Measurements from ENCODE around the gene CLIC1.

Gene CLIC1

DNA sequence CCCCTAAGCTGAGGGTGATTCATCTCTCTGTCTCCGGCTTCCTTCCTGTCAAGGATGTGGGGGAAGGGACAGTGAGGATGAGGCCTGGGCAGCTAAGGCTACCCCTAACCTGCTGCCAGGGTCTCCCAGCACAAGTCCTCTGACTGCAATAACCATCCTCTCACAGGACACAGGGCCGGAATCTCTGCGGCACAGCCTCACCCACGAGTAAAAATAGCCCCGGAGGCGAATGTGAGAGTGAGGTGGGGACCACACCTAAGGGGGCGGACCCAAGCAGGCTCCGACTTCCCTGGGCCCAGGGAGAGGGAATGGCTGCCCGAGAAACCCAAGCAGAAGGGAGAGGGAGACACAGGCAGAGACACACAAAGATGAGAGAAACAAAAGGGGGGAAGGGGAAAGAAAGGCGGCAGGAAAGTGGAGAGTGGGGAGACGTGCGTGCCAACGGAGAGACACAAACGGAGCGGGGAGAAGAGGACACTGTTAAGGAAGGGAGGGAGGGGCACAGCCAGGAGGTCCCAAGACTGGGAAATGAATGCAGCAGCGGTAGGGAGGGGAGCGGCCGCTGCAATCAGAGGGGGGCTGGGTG, 1.4 kb downstream of the CLIC1 start:
- Histone ChIP-seq H3K4me3 (ENCODE audit: low read length) (peak overlapping the region; percentile 89), H3K4me1 (ENCODE audit: control insufficient read depth, insufficient read depth, low read length) (peaks cover 50% of the 10 kb centered on the region), H3K36me3 (ENCODE audit: control insufficient read depth, insufficient read depth, low read length, severe bottlenecking) (peaks cover 35% of the 10 kb centered on the region), H3K9me3 (ENCODE audit: control insufficient read depth, low read length) (no peaks in the 10 kb centered on the region), H3K9ac (ENCODE audit: low read length) (peak overlapping the region; percentile 91), H3K27me3 (replicated peaks; ENCODE audit: control insufficient read depth, insufficient read depth, low read length) (no peaks in the 10 kb centered on the region)
- peak; percentile 67 for DNase-seq (ENCODE audit: low read depth)

DNA sequence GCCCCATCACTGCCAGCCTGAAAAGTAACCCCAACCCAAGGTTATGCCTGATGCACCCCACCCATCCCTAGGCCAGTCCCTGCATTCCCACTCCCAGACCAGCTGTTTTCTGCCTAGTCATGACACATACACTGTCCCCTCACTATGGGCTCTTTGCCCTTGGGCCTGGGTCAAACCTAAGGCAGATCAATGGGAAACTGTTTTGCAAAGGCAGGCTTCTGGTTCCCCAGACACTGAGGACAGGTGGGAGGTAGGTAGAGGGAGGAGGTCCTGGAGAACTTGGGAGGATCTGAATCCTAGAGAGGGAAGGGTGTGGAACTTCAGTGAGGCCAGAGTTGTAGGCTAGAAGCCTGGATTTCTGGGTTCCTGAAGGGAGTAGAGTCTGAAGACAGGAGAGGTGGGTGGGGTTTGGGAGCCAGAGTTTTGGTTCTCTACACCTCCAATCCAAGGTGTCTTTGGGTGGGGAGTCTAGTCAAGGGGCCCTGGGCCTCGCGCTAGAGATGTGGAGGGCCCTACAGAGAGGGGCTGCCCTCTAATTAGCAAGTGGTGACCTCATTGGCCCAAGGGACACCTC, 2.0 kb downstream of the CLIC1 start:
- Histone ChIP-seq H3K4me1 (ENCODE audit: control insufficient read depth, insufficient read depth, low read length) (peaks cover 49% of the 10 kb centered on the region), H3K9me3 (ENCODE audit: control insufficient read depth, low read length) (no peaks in the 10 kb centered on the region), H3K4me3 (ENCODE audit: low read length) (peak overlapping the region; percentile 89), H3K9ac (ENCODE audit: low read length) (peak overlapping the region; percentile 91), H3K27me3 (replicated peaks; ENCODE audit: control insufficient read depth, insufficient read depth, low read length) (no peaks in the 10 kb centered on the region), H3K36me3 (ENCODE audit: control insufficient read depth, insufficient read depth, low read length, severe bottlenecking) (peaks cover 35% of the 10 kb centered on the region)
- DNase-seq (ENCODE audit: low read depth) = no peak

DNA sequence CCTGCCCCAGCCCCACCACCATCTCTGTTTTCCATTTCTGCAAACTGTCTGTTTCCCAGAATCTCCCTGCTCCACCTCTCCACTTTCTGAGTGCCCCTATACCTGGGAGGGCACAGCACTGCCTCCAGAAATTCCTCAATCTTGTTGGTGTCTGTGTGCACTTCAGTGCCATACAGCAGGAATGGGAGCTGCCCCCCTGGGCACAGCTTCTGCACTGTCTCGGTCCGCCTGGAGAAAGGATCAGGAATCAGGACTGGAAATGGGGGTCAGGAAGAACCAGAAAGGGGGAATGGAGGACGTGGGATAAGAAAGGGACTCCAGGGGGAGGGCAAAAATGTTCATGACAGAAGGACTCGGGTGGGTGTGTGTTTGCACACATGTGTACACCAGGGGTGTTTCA, 2.6 kb downstream of the CLIC1 start:
- DNase-seq (ENCODE audit: low read depth) = no peak
- Histone ChIP-seq H3K27me3 (replicated peaks; ENCODE audit: control insufficient read depth, insufficient read depth, low read length) (no peaks in the 10 kb centered on the region), H3K4me1 (ENCODE audit: control insufficient read depth, insufficient read depth, low read length) (peaks cover 48% of the 10 kb centered on the region), H3K4me3 (ENCODE audit: low read length) (peak overlapping the region; percentile 89), H3K9me3 (ENCODE audit: control insufficient read depth, low read length) (no peaks in the 10 kb centered on the region), H3K36me3 (ENCODE audit: control insufficient read depth, insufficient read depth, low read length, severe bottlenecking) (peaks cover 35% of the 10 kb centered on the region), H3K9ac (ENCODE audit: low read length) (peak overlapping the region; percentile 91)

DNA sequence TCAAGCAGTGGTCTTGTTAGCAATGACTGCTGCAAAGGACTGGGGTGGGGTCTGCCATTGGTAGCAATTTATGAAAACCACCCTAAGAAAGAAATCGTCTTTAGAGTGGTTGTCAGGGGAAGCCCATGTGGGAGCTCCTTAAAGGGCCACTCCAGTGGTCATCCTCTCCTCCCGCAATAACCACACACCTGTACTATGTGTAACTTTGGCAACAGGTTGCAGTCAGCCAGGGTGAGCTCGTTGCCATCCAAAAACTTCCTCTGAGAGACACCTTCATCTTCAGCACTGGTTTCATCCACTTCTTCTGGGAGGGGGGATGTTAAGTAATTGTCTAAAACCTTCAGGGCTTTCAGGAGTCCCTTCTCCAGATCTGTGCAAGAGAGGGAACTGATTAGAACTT, 4.3 kb downstream of the CLIC1 start:
- H3K4me1 ChIP-seq (ENCODE audit: control insufficient read depth, insufficient read depth, low read length) = peaks cover 46% of the 10 kb centered on the region
- H3K36me3 ChIP-seq (ENCODE audit: control insufficient read depth, insufficient read depth, low read length, severe bottlenecking) = peaks cover 39% of the 10 kb centered on the region
- H3K4me3 ChIP-seq (ENCODE audit: low read length) = no peak overlapping the region
- no peaks in the 10 kb centered on the region for H3K9me3 ChIP-seq (ENCODE audit: control insufficient read depth, low read length)
- H3K9ac ChIP-seq (ENCODE audit: low read length) = no peak overlapping the region
- H3K27me3 ChIP-seq (replicated peaks; ENCODE audit: control insufficient read depth, insufficient read depth, low read length) = no peaks in the 10 kb centered on the region
- no peak for DNase-seq (ENCODE audit: low read depth)

DNA sequence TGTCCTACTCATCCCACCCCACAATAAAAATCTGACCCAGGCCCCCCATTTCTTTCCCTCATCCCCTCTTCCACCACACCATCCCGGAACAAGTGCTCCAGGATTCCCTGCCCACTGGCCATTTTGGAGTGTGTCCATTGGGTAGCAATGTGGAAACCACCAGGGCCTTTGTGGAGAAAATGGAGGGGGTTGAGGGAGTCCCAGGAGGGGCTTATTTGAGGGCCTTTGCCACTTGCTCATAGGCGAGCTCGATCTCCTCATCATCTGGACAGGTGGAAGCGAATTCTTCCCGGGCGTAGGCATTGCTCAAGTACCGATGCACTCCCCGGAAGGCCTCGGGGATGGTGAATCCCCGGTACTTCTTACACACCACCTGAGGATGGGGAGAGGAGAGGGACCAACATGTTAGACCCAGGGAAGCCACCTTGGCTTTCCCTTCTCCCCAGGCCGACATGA, 5.7 kb downstream of the CLIC1 start:
- Histone ChIP-seq H3K4me1 (ENCODE audit: control insufficient read depth, insufficient read depth, low read length) (peaks cover 41% of the 10 kb centered on the region), H3K36me3 (ENCODE audit: control insufficient read depth, insufficient read depth, low read length, severe bottlenecking) (peaks cover 50% of the 10 kb centered on the region), H3K9ac (ENCODE audit: low read length) (peak overlapping the region; percentile 93), H3K9me3 (ENCODE audit: control insufficient read depth, low read length) (no peaks in the 10 kb centered on the region), H3K27me3 (replicated peaks; ENCODE audit: control insufficient read depth, insufficient read depth, low read length) (no peaks in the 10 kb centered on the region), H3K4me3 (ENCODE audit: low read length) (peak overlapping the region; percentile 94)
- no peak for DNase-seq (ENCODE audit: low read depth)

DNA sequence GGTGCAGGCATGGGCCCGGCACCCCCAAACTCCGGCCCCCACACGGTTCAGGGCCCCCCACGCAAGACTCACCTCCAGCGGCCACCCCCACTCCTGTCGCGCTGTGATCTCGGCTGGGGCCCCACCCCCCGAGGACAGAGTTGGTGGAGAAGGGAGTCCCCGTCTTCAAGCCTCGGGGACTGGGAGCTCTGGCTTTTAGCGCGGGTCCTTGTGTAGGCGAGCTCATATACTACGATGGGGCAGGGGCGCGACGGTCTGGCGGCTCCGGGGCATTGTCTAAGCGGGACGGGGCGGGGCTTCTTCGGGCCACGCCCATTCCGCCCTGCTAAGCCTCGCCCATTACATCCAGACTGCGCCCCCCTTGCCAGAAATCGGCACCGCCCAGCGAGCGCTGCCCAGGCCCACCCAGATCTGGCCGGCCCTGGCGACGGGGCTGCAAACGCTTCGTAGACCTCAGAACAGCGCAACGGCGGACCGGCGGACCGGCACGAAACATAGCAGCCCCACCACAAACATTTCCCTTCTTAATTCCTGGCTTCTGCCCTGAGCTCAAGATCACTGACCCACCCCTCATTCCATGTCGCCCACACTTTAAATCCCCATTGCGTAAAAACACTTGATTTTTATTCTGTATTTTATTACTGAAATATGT, 6.2 kb downstream of the CLIC1 start:
- DNase-seq (ENCODE audit: low read depth) = peak; percentile 96
- Histone ChIP-seq H3K36me3 (ENCODE audit: control insufficient read depth, insufficient read depth, low read length, severe bottlenecking) (peaks cover 50% of the 10 kb centered on the region), H3K4me3 (ENCODE audit: low read length) (peak overlapping the region; percentile 94), H3K4me1 (ENCODE audit: control insufficient read depth, insufficient read depth, low read length) (peaks cover 37% of the 10 kb centered on the region), H3K9me3 (ENCODE audit: control insufficient read depth, low read length) (no peaks in the 10 kb centered on the region), H3K9ac (ENCODE audit: low read length) (peak overlapping the region; percentile 93), H3K27me3 (replicated peaks; ENCODE audit: control insufficient read depth, insufficient read depth, low read length) (no peaks in the 10 kb centered on the region)

DNA sequence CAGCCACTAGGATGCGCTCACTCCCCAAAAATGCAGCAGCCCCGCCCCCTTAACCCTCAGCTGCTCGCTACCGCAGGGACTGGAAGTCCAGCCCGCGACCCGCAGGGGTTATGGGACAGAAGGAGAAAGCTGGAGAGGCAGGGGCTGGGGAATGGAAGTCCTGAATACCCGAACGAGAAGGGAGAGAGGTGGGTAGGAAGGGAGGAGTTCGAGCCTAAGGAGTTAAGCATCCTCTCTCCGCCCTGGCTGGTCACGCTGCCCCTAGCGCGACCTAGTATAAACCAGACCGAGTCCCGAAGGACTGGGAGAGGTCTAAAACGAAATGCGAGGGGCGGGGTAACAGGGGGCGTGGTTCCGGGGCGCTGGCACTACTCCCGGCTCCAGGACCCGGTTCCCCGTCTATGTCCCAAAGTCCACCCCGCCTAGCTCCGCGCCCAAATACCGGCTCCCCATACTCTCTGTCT, 6.8 kb downstream of the CLIC1 start:
- Histone ChIP-seq H3K4me1 (ENCODE audit: control insufficient read depth, insufficient read depth, low read length) (peaks cover 33% of the 10 kb centered on the region), H3K27me3 (replicated peaks; ENCODE audit: control insufficient read depth, insufficient read depth, low read length) (no peaks in the 10 kb centered on the region), H3K9ac (ENCODE audit: low read length) (peak overlapping the region; percentile 93), H3K4me3 (ENCODE audit: low read length) (peak overlapping the region; percentile 94), H3K36me3 (ENCODE audit: control insufficient read depth, insufficient read depth, low read length, severe bottlenecking) (peaks cover 50% of the 10 kb centered on the region), H3K9me3 (ENCODE audit: control insufficient read depth, low read length) (no peaks in the 10 kb centered on the region)
- DNase-seq (ENCODE audit: low read depth) = peak; percentile 95

DNA sequence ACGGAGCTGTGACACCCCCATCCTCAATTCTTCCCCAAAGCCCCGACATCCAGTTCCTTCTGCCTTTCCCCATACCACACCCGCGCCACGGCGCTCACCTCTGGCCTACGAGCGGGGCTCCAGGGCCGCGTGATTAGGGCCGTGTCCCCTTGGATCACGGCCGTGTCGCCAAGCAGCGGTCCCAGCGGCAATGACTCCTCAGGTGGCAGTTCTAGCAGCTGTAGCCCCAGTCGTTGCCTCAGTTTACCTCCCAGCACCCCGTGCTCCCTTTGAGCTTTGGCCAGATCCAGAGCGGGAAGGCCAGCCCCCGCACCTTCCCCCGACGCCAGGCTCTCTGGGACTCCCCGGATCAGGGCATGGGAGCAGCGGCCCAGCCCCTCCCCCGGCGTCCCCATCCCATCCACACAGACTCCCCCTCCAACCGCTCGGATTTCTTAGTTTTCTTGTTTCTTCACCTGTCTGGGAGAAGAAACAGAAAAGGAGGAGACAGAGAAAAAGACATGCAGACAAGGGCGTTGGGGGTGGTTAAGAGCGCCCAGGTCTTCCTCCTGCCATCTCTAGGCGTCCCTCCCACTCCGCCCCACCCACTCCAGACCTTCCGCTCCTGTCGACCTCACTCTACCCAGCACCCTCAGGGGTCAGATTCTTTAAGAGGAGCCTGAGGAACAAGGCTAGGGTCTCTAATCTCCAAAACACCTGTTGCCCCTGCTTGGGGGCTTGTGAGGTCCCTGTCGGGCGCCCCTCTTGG, 7.4 kb downstream of the CLIC1 start, which contains the start of gene DDAH2:
Gene DDAH2 (minus strand): TSS at position 533 of the 748 bp plus-strand sequence. CDS start 138 bp downstream, at position 395.
- Histone ChIP-seq H3K9me3 (ENCODE audit: control insufficient read depth, low read length) (no peaks in the 10 kb centered on the region), H3K4me3 (ENCODE audit: low read length) (peak within 1 kb of the TSS; percentile 94), H3K4me1 (ENCODE audit: control insufficient read depth, insufficient read depth, low read length) (peaks cover 27% of the 10 kb centered on the region), H3K36me3 (ENCODE audit: control insufficient read depth, insufficient read depth, low read length, severe bottlenecking) (peaks cover 46% of the 10 kb centered on the region), H3K27me3 (replicated peaks; ENCODE audit: control insufficient read depth, insufficient read depth, low read length) (no peaks in the 10 kb centered on the region), H3K9ac (ENCODE audit: low read length) (peak within 1 kb of the TSS; percentile 93)
- DNase-seq (ENCODE audit: low read depth) = no peak

DNA sequence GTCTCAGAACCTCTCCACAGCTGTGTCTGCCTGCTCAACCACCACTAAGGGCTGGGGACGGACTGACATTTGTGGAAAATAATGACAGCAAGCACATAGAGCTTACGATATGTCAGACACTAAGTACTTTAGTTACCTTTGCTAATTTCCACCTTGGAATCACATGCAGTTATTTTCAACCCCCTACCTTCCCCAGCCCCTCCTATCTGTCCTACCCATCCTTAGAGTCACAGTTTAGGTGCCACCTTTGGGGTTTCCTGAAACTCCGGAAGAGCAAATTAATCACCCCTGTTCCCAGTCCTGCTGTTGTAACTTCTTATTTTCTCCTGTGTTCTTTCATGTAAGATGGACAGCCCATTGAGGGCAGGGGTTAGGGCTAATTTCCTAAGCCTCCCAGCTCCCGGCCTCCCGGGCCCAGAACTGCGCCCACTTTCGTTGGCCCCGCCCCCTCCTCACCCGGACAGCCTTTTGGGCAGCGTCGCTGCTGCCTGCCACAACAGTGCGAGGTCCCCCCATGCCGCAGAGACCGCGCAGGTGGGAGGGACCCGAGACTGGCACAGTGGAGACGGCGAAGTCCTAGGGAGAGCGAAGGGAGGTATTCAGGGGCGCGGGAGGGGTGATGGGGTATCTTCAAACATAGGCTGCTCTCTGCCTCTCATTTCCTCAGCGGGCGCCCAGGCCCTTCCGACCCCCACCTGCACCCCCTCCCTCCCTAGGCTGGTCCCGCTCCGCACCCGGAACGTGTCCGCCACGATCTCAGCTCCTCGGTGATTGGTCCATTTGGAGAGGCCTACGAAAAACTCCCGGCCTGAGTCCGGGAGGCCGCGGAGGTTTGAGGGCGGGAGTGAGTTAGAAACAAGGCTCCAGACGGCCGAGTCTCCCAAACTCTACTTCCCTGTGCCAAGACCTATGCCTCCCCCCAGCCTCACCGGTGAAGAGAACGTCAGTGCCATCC, 8.3 kb downstream of the CLIC1 start:
- H3K4me3 ChIP-seq (ENCODE audit: low read length) = peak overlapping the region; percentile 94
- peak overlapping the region; percentile 93 for H3K9ac ChIP-seq (ENCODE audit: low read length)
- peaks cover 37% of the 10 kb centered on the region for H3K36me3 ChIP-seq (ENCODE audit: control insufficient read depth, insufficient read depth, low read length, severe bottlenecking)
- DNase-seq (ENCODE audit: low read depth) = no peak
- no peaks in the 10 kb centered on the region for H3K9me3 ChIP-seq (ENCODE audit: control insufficient read depth, low read length)
- peaks cover 24% of the 10 kb centered on the region for H3K4me1 ChIP-seq (ENCODE audit: control insufficient read depth, insufficient read depth, low read length)
- H3K27me3 ChIP-seq (replicated peaks; ENCODE audit: control insufficient read depth, insufficient read depth, low read length) = no peaks in the 10 kb centered on the region

DNA sequence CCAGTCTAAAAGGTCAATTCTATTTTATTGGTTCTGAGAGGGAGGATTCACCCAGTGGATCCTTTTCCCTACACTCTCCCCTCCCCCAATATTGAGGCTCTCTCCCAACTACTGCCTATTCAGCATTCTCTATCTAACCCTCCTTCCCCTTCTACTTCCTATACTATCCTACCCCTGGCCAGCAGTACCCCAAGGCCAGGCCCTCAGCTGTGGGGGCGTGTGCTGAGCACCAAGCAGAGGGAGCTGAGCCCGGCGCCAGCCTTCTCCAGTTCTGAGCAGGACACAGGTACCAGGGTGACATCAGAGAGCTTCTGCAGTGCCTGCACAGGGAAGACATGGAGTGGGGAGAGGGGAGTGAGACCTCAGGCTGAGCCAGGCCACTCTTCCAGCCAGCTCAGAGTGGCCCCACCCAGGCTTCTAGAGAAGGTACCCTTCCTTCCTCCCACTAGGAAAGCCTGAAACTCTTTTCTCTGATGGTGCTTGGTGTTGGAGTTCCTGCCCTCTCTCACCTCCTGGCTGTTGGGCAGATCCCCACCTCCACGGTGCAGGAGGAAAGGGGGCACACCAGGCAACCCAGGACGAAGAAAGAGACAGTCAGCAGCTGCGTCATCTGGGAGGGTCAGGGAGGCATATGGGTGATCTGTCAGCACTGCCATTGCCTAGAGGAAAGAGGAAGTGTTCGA, 9.2 kb downstream of the CLIC1 start:
- Histone ChIP-seq H3K4me1 (ENCODE audit: control insufficient read depth, insufficient read depth, low read length) (peaks cover 24% of the 10 kb centered on the region), H3K4me3 (ENCODE audit: low read length) (peak overlapping the region; percentile 94), H3K36me3 (ENCODE audit: control insufficient read depth, insufficient read depth, low read length, severe bottlenecking) (peaks cover 31% of the 10 kb centered on the region), H3K9me3 (ENCODE audit: control insufficient read depth, low read length) (no peaks in the 10 kb centered on the region), H3K27me3 (replicated peaks; ENCODE audit: control insufficient read depth, insufficient read depth, low read length) (no peaks in the 10 kb centered on the region), H3K9ac (ENCODE audit: low read length) (no peak overlapping the region)
- DNase-seq (ENCODE audit: low read depth) = no peak
